NCI-H2081 treated with DMSO at 0.1 percent for 48 hours (cell line): Measurements from ENCODE around the gene CTCF.

Experiments
- DNase-seq: peaks from one replicate; lab custom pipeline; 2025; lab: John Stamatoyannopoulos, UW

CTCF gene

GRCh38 chr16:67666559-67667452, 104.5 kb downstream of the CTCF start, which contains the start of the genes C16orf86 and ENKD1:
TSS of gene C16orf86 (plus strand) at chr16:67666814. CDS start at chr16:67666971, 157 bp downstream.
TSS of gene ENKD1 (minus strand) at chr16:67666750. CDS start at chr16:67666442, 308 bp downstream.
- no peak for DNase-seq

- DNase-seq = no peak
Measured at GRCh38 chr16:67667453-67667816, 105.1 kb downstream of the CTCF start.

- DNase-seq = no peak
Measured at GRCh38 chr16:67667817-67668494, 105.6 kb downstream of the CTCF start.

- no peak for DNase-seq
Measured at GRCh38 chr16:67668495-67669157, 106.3 kb downstream of the CTCF start.

GRCh38 chr16:67669499-67670101, 107.3 kb downstream of the CTCF start:
- no peak for DNase-seq

GRCh38 chr16:67672306-67672705, 110.0 kb downstream of the CTCF start:
- DNase-seq = no peak

GRCh38 chr16:67672739-67673662, 110.7 kb downstream of the CTCF start:
- no peak for DNase-seq

- no peak for DNase-seq
Measured at GRCh38 chr16:67673712-67674580, 111.6 kb downstream of the CTCF start.

- no peak for DNase-seq
Measured at GRCh38 chr16:67674851-67675578, 112.7 kb downstream of the CTCF start.

- no peak for DNase-seq
Measured at GRCh38 chr16:67675579-67675935, 113.2 kb downstream of the CTCF start.

GRCh38 chr16:67675999-67676398, 113.7 kb downstream of the CTCF start:
- no peak for DNase-seq

GRCh38 chr16:67676516-67676915, 114.2 kb downstream of the CTCF start:
- no peak for DNase-seq

- DNase-seq = no peak
Measured at GRCh38 chr16:67676939-67677338, 114.6 kb downstream of the CTCF start.

- no peak for DNase-seq
Measured at GRCh38 chr16:67677712-67678111, 115.4 kb downstream of the CTCF start.

GRCh38 chr16:67678354-67679023, 116.2 kb downstream of the CTCF start:
- DNase-seq = no peak

GRCh38 chr16:67679935-67680897, 117.9 kb downstream of the CTCF start:
- no peak for DNase-seq

- no peak for DNase-seq
Measured at GRCh38 chr16:67683767-67684166, 121.4 kb downstream of the CTCF start.
